Posterior cingulate gyrus (tissue), 11 donors: ENCODE results near the gene CISD3.

Experiments
- DNase-seq, 10 donors: peaks; one replicate each; pipeline versions ENCODE4 v3.0.0 to v3.0.0-alpha.2; 2020 to 2021; ENCODE audit warnings: mixed read lengths in 3 of 10
- intact Hi-C: fragments of 100-400 bp; cut with DNase I; formaldehyde crosslinking; loops from one replicate; pipeline ENCODE4 v1.15.1; 2023

The CISD3 gene

DNA sequence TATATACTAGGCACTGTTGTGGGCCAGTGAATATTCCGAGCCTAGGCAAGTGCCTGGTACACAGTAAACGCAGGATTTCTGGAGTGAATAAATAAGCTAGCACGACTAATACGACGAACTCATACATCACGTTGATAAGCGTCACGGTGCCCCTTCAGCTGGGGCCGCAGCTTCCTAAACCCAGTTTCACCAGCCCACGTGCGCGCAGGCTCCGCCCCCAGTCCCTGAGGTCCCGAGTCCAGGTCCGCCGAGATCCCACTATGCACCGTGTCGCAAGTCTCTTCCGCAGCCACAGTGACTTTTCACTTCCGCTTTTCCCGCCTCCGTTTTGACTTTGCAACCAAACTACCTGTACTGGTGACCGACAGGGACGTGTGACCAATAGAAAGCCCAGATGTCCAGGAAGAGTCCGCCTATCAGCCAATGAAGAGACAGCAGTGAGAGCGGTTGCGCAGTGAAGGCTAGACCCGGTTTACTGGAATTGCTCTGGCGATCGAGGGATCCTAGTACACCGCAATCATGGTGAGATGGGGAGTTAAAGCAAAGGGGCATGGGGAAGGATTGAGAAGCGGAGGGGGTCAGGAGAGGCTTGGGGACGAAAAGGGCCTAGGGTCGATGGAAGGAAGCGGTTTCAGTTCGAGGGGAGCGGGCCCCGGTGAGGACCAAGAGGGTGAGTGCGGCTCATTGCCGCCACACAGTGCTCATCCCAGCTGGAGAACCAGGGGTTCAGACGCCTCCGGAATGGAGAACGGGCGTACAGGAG lies 22.3 kb downstream of the CISD3 start, which contains the start of gene PSMB3:
TSS of gene PSMB3 (plus strand) at position 434 of the 763 bp plus-strand sequence. CDS start at position 520, 86 bp downstream.
- peak; percentile 95 to 99 (median 98) for DNase-seq
- intact Hi-C loops = loop anchor here (5.0 kb wide), 1 partner anchor 45 kb away; the partner anchor contains the start of gene PIP4K2B

DNA sequence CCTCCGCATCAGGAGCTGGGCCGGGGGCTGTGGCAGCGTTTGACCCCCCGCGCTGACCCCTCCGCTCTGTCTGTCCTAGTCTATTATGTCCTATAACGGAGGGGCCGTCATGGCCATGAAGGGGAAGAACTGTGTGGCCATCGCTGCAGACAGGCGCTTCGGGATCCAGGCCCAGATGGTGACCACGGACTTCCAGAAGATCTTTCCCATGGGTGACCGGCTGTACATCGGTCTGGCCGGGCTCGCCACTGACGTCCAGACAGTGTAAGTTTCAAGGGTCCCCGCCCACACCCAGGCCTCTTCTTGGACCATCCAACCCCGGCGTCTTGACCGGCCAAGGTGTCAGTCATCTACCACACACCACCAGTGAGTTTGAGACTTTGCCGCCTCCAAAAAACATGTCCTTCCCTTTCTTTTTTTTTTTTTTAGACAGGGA lies 22.9 kb downstream of the CISD3 start:
- DNase-seq = peak in 1 of 10 donors; percentile 76
- intact Hi-C loops = loop anchor here (5.0 kb wide), 1 partner anchor 44 kb away; the partner anchor contains the start of gene PIP4K2B

DNA sequence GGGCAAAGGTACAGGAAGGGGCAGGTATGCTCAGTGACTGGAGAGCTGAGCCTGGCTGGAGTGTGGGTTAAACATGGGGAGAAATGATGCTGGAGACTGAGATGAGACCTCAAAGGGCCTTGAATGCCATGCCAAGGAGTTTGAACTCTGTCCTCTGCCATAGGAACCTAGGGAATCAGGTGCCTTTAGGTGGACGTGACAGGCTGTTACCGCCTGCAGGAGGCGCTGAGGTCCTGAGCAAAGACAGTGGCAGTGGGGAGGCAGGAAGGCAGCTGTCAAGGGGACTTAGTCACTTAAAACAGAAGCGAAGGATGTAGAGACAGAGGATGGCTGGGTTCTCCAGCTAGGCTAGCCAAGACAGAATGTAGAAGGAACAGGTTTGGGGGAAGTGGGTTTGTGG lies 31.5 kb downstream of the CISD3 start:
- intact Hi-C loops = no loop called here

DNA sequence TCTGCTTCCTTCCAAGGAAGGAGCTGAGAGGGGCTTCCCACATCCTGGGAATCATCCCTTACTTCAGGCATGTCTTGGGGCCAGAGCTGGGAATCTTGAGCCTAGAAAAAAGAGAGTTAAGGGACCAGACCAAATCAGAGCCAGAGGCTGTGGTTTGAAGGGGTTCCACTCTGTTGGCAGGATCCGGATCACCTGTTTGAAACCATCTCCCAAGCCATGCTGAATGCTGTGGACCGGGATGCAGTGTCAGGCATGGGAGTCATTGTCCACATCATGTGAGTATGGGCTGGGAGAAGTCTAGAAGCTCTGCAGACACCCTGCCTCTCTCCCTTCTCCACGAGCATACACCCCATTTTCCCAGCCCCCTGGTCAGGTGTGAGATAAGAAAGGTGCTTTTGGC lies 32.1 kb downstream of the CISD3 start:
- peak in 2 of 10 donors; percentile 7 to 12 for DNase-seq
- intact Hi-C loops = no loop called here

More for the DNA sequence above, 31.5 kb downstream of the CISD3 start:
- peak in 3 of 10 donors; percentile 6 to 35 (median 8) for DNase-seq

DNA sequence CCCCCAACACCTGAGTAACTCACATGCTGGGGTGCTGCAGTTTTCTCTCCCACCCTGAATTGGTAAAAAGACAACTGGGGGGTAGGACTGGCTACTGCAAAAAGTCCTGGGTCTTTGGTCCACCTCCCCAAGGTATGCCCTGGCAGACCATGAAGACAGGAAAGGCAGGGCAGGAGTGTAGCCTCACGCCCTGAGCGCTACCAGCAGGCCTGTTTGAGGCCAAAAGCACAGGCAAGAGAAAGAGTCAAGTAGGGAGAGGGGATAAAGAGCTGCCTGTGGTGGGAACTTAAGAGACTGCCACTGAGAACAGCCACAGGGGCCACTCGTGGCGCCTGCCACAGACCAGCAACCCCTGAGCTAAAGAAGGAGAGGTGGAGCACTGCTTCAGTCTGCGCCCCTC lies 36.2 kb downstream of the CISD3 start:
- intact Hi-C loops = no loop called here
- DNase-seq = peak in 2 of 10 donors; percentile 52 to 55

DNA sequence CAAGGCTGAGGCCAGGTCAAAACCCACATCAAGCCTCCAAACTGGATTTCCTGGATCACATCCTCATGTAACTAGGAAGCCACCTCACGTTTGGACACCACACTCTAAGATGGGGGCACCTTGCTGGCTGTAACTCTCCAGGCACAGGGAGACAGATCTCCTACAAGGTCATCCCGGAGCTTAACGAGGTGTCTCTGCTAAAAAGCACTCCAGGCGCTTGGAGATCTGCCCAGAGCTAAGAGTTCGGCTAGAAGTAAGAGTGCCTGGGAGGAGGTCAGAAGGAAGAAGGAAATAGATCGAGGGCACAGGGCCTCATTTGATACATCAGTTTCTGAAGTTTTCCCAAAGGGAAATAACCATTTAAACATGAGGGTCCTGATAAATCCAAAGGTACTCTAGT lies 38.3 kb downstream of the CISD3 start:
- peak in 1 of 10 donors; percentile 16 for DNase-seq
- intact Hi-C loops = no loop called here

DNA sequence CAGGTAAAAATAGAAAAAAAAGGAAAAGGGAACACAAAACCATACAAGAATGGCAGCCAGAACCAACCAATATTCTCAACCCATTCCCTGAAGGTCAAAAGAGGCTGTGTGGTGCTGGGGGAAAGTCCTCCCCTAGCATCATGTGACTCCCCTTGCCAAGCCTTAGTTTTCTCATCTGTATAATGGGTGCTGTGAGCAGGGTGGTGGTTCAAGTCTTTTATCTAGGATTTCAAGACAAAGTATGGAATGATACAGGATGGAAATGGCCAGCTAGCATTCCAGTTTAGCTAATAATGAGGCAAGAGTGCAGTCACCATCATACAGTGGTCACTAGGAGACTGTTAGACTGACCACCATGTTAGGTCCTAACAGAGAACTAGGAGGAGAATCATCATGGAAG lies 43.1 kb downstream of the CISD3 start:
- no peak for DNase-seq
- intact Hi-C loops = loop anchor here (10.0 kb wide), 1 partner anchor 62 kb away; no protein-coding TSS in a partner anchor

DNA sequence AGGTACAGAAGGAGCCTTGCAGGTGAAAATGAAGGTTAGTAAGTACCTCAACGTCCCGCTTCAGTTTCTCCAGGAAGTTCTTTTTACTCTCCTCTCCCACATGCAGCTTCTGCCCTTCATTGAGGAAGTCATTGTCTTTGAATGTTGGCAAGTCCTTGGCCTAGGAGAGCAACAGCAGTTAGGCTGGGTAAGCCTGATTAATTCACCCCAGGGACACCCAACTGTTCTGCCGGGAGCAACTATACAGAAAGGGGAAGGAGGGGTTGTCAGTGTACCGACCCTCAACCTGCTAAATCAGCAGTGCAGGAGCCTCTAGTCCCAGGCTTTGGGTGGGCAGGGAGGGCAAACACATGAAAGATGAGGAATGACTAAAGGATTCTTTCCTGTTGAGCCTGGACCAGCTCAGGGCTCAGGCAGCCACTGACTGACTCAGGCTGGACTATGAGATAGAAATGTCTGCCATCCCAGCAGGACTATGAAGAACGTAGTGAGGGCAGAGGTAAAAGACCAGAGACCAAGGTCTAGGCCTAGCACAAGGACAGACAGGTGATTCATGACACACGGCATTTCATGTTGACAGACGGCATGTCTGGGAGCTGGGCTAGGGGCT lies 47.6 kb downstream of the CISD3 start:
- peak in 2 of 10 donors; percentile 8 to 24 for DNase-seq
- intact Hi-C loops = loop anchor here (10.0 kb wide), 1 partner anchor 57 kb away; no protein-coding TSS in a partner anchor

DNA sequence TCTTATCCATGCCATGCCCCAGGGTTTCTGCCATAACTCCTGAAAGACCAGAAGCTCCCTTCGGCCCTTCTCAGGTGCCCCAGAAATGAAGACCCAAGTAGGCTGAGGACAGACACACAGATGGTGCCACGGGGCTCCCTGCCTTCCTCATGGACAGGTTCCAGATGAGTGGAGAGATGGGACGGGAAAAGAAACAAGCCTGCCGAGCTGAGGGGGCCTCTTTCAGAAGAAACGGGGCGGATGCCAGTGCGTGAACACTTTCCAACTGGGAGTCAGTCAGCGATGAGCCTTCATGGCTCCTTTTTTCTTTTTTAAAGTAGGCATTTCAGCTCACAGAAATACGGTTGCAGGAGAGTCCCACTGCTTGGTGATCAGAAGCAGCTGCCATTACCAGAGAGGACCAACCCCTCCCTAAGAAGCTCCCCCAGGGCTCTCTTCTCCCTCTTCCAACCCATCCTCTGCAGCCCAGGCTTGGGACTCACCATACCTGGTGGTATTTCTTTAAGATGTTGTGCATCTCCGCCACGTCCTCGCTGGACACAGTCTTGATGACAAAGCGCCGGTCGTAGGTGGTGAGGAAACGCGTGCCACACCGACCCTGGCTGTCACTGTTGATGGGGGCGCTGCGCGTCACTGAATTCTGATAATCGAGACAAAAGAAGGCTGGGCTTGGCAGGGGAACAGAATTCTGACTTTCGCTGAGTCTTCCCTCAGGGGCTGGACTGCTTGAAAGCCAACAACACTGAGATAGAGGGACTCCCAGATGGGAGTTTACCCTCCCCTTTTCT lies 50.0 kb downstream of the CISD3 start:
- intact Hi-C loops = loop anchor here (10.0 kb wide), 1 partner anchor 55 kb away; no protein-coding TSS in a partner anchor
- peak in 7 of 10 donors; percentile 9 to 83 (median 54) for DNase-seq

DNA sequence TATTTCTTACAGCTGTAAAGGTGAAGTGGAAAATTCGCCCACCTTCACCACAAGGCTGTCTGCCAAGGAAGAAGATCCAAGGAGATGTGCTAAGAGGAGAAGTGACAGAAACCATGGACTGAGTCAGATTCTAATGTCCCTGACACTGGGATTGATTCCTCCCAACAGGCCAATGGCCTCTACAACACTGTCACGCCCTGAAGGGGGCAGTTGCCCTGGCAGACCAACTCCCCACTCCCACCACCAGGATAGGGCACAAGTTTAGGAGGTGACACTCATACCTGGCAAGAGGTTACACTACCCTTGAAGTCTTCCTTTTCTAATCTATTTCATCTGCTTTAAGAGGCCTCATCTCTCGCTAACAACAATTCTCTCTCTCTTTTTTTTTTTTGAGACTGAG lies 53.1 kb downstream of the CISD3 start:
- intact Hi-C loops = no loop called here
- no peak for DNase-seq
